Measurements from ENCODE around the gene TTC1. TPM values are rescaled to one million over a fixed set of nuclear protein-coding genes. Genes with fewer than 3 reads are reported as not detected.
"Not testable (repeated sequence)": the region's sequence is repeated elsewhere in the genome, so short reads cannot be mapped to it uniquely, and the experiment has no call there.

Gene TTC1
- total and polyA plus RNA-seq, 8 donors, result 2.3 to 50.0 (median 33.0) TPM

DNA sequence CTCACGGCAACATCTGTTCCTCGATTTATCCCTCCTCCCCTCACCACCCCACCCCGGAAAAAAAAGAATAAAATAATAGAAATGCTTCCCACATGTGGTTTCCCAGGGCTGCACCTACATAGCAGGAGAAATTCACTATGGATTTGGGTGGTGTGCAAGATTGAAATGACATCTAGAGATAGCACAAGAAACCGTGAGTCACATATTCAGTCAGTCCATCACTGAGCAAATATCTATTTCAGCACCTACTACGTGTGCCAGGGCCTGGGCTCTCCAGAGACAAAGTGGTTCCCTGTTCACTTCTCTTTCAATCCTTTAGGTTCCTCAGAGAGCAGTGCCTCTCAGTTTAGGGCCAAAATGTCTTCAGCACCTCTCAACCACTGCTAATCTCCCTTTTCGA is 45.0 kb upstream of the TTC1 start:
- TF ChIP-seq POLR2A (IDR thresholded peaks at IDR 0.05) (no peak), EP300 (IDR thresholded peaks at IDR 0.05) (no peak), POLR2AphosphoS5 (IDR thresholded peaks at IDR 0.05) (no peak)
- TF ChIP-seq, protein P1, sequence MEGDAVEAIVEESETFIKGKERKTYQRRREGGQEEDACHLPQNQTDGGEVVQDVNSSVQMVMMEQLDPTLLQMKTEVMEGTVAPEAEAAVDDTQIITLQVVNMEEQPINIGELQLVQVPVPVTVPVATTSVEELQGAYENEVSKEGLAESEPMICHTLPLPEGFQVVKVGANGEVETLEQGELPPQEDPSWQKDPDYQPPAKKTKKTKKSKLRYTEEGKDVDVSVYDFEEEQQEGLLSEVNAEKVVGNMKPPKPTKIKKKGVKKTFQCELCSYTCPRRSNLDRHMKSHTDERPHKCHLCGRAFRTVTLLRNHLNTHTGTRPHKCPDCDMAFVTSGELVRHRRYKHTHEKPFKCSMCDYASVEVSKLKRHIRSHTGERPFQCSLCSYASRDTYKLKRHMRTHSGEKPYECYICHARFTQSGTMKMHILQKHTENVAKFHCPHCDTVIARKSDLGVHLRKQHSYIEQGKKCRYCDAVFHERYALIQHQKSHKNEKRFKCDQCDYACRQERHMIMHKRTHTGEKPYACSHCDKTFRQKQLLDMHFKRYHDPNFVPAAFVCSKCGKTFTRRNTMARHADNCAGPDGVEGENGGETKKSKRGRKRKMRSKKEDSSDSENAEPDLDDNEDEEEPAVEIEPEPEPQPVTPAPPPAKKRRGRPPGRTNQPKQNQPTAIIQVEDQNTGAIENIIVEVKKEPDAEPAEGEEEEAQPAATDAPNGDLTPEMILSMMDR (IDR thresholded peaks at IDR 0.05), result no peak
- DNase-seq, result no peak
- H3K36me3 ChIP-seq, result no peaks in the 10 kb centered on the region
- no peaks in the 10 kb centered on the region for H3K4me1 ChIP-seq
- peaks cover 0 to 30% (median 0%) of the 10 kb centered on the region in 3 donors for H3K27me3 ChIP-seq
- 70 to 91% (median 86%) methylated on average over 6 of the region's 6 CpGs for WGBS, 5 donors
- H3K9me3 ChIP-seq, result no peaks in the 10 kb centered on the region
- intact Hi-C loops (cut with DNase I; ENCODE audit: low total_unique reads), result no loop called here
- no peak overlapping the region for H3K27ac ChIP-seq
- no peak overlapping the region for H3K4me3 ChIP-seq

DNA sequence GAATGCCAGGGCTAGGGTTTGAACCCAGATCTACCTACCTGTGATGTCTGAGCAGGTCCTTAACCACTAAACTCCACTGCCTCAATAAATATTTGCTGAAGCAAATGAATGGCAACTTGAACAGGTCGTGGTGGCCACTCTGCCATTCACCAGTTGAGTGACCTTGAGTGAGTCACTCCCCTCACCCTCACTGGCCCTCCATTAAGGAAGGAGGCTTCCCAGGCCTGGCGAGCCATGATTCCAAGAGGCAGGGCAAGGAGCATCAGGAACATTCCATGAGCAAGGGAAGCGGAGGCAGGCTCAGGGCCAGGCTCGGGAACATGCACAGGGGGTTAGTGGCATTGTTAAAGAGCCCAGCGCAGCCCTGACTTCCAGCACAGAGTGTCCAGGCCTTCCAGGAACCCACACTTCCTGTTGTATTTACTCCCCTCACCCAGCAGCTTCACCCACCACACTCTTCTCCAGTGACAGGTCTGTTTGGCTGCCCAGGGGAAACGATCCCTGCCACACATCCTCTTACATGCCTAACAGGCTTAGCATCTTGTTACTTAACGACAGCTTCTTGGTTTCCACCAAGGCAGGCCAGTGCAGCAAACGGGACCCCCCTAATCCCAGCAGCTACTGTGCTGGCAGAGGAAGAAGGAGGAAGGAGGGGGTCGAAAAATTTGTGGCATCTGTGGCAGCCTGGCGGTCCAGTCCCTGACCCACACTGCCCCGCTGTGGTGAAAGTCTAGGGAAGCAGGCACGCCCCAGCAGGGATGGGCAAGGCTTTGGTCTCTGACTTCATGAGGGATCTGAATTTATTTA is 43.7 kb upstream of the TTC1 start:
- intact Hi-C loops (cut with DNase I; ENCODE audit: low total_unique reads), result no loop called here
- Histone ChIP-seq H3K36me3 (no peaks in the 10 kb centered on the region), H3K27me3 (peaks cover 0 to 41% (median 0%) of the 10 kb centered on the region in 3 donors), H3K4me3 (no peak overlapping the region), H3K9me3 (no peaks in the 10 kb centered on the region), H3K4me1 (no peaks in the 10 kb centered on the region), H3K27ac (no peak overlapping the region)
- no peak for TF ChIP-seq POLR2A (IDR thresholded peaks at IDR 0.05)
- TF ChIP-seq, protein P1 (IDR thresholded peaks at IDR 0.05), result peak in 4 of 7 experiments; percentile 25 to 47 (median 42)
- WGBS, 5 donors, result 32 to 43% (median 36%) methylated on average over 12 of the region's 12 CpGs
- DNase-seq, result peak; percentile 55 to 79

DNA sequence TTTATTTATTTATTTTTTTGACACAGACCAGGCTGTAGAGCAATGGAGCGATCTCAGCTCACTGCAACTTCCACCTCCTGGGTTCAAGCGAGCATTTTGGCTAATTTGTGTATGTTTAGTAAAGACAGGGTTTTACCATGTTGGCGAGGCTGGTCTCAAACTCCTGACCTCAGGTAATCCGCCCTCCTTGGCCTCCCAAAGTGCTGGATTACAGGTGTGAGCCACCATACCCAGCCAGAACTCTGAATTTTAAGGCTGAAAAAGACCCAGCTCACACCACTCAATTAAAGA is 43.2 kb upstream of the TTC1 start:
- H3K27me3 ChIP-seq, result peaks cover 0 to 46% (median 1%) of the 10 kb centered on the region in 3 donors
- DNase-seq; H3K36me3 ChIP-seq; H3K27ac ChIP-seq; H3K4me3 ChIP-seq; H3K4me1 ChIP-seq; intact Hi-C loops (cut with DNase I; ENCODE audit: low total_unique reads); H3K9me3 ChIP-seq: not testable (repeated sequence)
- WGBS, 5 donors, result 56 to 64% (median 59%) methylated on average over 4 of the region's 4 CpGs

DNA sequence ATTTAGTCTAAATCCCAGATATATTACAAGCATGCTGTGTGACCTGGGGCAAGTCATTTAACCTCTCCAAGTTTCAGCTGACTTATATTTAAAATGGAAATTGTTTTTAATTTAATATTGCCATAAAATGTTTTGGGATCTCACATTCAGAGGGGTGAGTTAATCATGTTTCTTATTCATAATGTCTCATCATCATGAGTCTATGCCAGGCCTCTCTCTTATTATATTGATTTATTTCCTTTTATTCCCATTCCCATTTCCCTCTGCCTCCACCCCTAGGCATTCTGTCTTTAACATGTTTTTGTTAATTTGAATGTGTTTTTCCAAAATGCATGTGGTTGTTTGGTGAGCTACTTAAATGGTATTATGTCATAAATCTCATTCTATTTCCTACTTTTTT is 39.0 kb upstream of the TTC1 start:
- Histone ChIP-seq H3K4me1 (peaks cover 5 to 14% (median 10%) of the 10 kb centered on the region in 4 donors), H3K36me3 (no peaks in the 10 kb centered on the region), H3K27me3 (peaks cover 4 to 78% (median 29%) of the 10 kb centered on the region in 3 donors), H3K27ac (no peak overlapping the region), H3K9me3 (no peaks in the 10 kb centered on the region), H3K4me3 (no peak overlapping the region)
- no peak for DNase-seq
- TF ChIP-seq, protein P1 (IDR thresholded peaks at IDR 0.05), result no peak
- TF ChIP-seq POLR2AphosphoS5 (IDR thresholded peaks at IDR 0.05) (no peak), POLR2A (IDR thresholded peaks at IDR 0.05) (no peak), EP300 (IDR thresholded peaks at IDR 0.05) (no peak)
- intact Hi-C loops (cut with DNase I; ENCODE audit: low total_unique reads), result no loop called here

DNA sequence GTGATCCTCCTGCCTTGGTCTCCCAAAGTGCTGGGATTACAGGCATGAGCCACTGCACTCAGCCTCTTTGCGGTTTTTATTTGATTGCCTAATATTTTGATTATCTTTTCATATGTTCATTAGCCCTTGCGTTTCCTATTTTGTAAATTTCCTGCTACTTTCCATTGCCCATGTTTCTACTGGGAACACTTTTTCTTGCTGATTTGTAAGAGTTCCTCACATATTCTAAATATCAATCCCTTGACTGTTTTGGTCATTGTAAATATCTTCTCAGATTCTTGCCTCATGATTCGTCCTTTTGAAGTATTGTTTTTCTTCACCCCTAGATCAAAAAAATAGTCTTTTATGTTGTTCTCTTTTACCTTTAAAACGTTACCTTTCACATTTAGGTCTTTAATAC is 37.9 kb upstream of the TTC1 start:
- no peak for DNase-seq
- H3K36me3 ChIP-seq, result no peaks in the 10 kb centered on the region
- H3K4me3 ChIP-seq, result no peak overlapping the region
- TF ChIP-seq POLR2A (IDR thresholded peaks at IDR 0.05) (no peak), POLR2AphosphoS5 (IDR thresholded peaks at IDR 0.05) (no peak), EP300 (IDR thresholded peaks at IDR 0.05) (no peak)
- TF ChIP-seq, protein P1 (IDR thresholded peaks at IDR 0.05), result no peak
- peaks cover 5 to 14% (median 10%) of the 10 kb centered on the region in 4 donors for H3K4me1 ChIP-seq
- H3K27me3 ChIP-seq, result peaks cover 4 to 67% (median 29%) of the 10 kb centered on the region in 3 donors
- no peaks in the 10 kb centered on the region for H3K9me3 ChIP-seq
- intact Hi-C loops (cut with DNase I; ENCODE audit: low total_unique reads), result no loop called here
- WGBS, 5 donors, result 71 to 77% (median 76%) methylated on average over 4 of the region's 4 CpGs
- no peak overlapping the region for H3K27ac ChIP-seq
